Heart right ventricle (tissue), 16 donors: Measurements from ENCODE around the gene SLC25A19. TPM values are rescaled to one million over a fixed set of nuclear protein-coding genes. Genes with fewer than 3 reads are reported as not detected.

Source experiments
- ATAC-seq, 8 donors: fragments of 200-7000 bp; cut with Tn5 transposase; one replicate each; pipeline ENCODE4 v1.9.1; 2020; ENCODE audit warnings: mild to moderate bottlenecking in 8 of 8, moderate library complexity in 8 of 8, moderate number of reproducible peaks in 1 of 8
- DNase-seq, 2 donors: peaks; one replicate each; pipeline ENCODE4 v3.0.0-alpha.2; 2020
- H3K27ac ChIP-seq, 10 donors: fragments of 200-600 bp; sonication (generic) in 2 of 10; one replicate each; pipeline versions ENCODE4 v1.5.0 to v1.8.0; 2020 to 2022; ENCODE audit warnings: mild to moderate bottlenecking in 3 of 10
- H3K27me3 ChIP-seq, 7 donors: fragments of 200-600 bp; one replicate each; pipeline ENCODE4 v1.8.0; 2021 to 2022; ENCODE audit warnings: mild to moderate bottlenecking in 2 of 7
- H3K36me3 ChIP-seq, 9 donors: fragments of 200-600 bp; sonication (generic) in 1 of 9; one replicate each; pipeline versions ENCODE4 v1.5.0 to v1.8.0; 2020 to 2022; ENCODE audit warnings: mild to moderate bottlenecking in 2 of 9
- H3K4me1 ChIP-seq, 9 donors: fragments of 200-600 bp; sonication (generic) in 1 of 9; one replicate each; pipeline versions ENCODE4 v1.5.0 to v1.8.0; 2020 to 2022; ENCODE audit warnings: mild to moderate bottlenecking in 4 of 9
- H3K4me3 ChIP-seq, 10 donors: fragments of 200-600 bp; sonication (generic) in 2 of 10; one replicate each; pipeline versions ENCODE4 v1.5.0 to v1.8.0; 2020 to 2022; ENCODE audit warnings: mild to moderate bottlenecking in 7 of 10, moderate library complexity in 2 of 10
- H3K9me3 ChIP-seq, 11 donors: fragments of 200-600 bp in 10 of 11; sonication (generic) in 2 of 11; one replicate each; pipeline versions ENCODE4 v1.5.0 to v1.8.0; 2013 to 2022; ENCODE audit warnings: mild to moderate bottlenecking in 2 of 11, control low read depth in 1 of 11, moderate library complexity in 1 of 11
- CTCF ChIP-seq, 9 donors: fragments of 200-600 bp; sonication (generic) in 2 of 9; IDR thresholded peaks; one replicate each; pipeline versions ENCODE4 v1.5.0 to v1.8.0; 2021 to 2022; ENCODE audit warnings: antibody characterized with exemption in 9 of 9, mild to moderate bottlenecking in 5 of 9, moderate library complexity in 1 of 9
- WGBS, 2 donors: extraction: QIAGEN DNeasy Blood & Tissue Kit; methylation state at CpG; one replicate each; pipeline ENCODE4 v1.1.7; 2013; ENCODE audit warnings: inconsistent platforms in 1 of 2; 5-methylcytosine and 5-hydroxymethylcytosine counted together
- intact Hi-C, 10 donors: fragments of 100-400 bp; cut with DNase I; formaldehyde crosslinking; loops; one replicate each; pipeline versions ENCODE4 v1.11.1 to v1.14.2; 2022
- polyA plus RNA-seq, 2 donors: library from polyadenylated mRNA; stranded (reverse); fragments of 200-250 nt; gene quantifications; one replicate each; pipeline ENCODE4 v1.2.3, GENCODE V29; 2013
- total RNA-seq, 10 donors: library from RNA; stranded (reverse); fragmentation: NEBNext Ultra II Directional in 3 of 10; extraction: Animal tissue kit (Norgen Biotek cat#: 25700) in 3 of 10; gene quantifications; one replicate each; pipeline versions ENCODE4 v1.2.1 to v1.2.4, GENCODE V29; 2021 to 2023
- donor health status: Arrhythmogenic right ventricular cardiomyopathy.
- donor health status: ischemic (EF 13 %, LVEDD 7.1; RV severe dilation, severe dysfunction).
- donor health status: healthy with polysubstance abuse.
- donor health status: DM: no; HTN: yes; CAD: no.
- donor health status: DM: no; HTN: no; CAD: no.
- donor health status: ischemic (EF 25% LVEDD 6.9; RV normal size, moderate dysfunction).
- donor health status: ischemic (EF 25% LVEDD 5.7; RV mildly dilated, moderate dysfunction).
- donor health status: healthy.
- donor health status: DM: yes; HTN: yes; CAD: no.
- donor health status: Ischemic cardiomyopathy.
- donor health status: ischemic (EF 35%, LVEDD 5.7; RV mildly dilated, moderate dysfunction).
- donor health status: nonischemic (EF 11% LVEDD 7.7; RV severe dilation, severe dysfunction).
- donor health status: DM: yes; HTN: yes; CAD: no.
- donor health status: PGD.
- donor health status: ischemic (EF 29% LVEDD 5.4; RV normal size, mild dysfunction).
- donor health status: nonischemic (EF 23%, LVEDD 6.1; RV moderate dilation, normal function).

Gene SLC25A19
- total and polyA plus RNA-seq, 12 donors, result 6.8 to 23.2 (median 12.2) TPM

GRCh38 chr17:75318211-75318610 is 29.0 kb upstream of the SLC25A19 start:
- Histone ChIP-seq H3K4me3 (no peak overlapping the region), H3K4me1 (peaks cover 0 to 61% (median 0%) of the 10 kb centered on the region in 9 donors), H3K27ac (peak overlapping the region in 1 of 10 donors; percentile 94), H3K9me3 (no peaks in the 10 kb centered on the region), H3K27me3 (no peaks in the 10 kb centered on the region), H3K36me3 (peaks cover 0 to 56% (median 7%) of the 10 kb centered on the region in 9 donors)
- no peak for DNase-seq
- WGBS, 2 donors, result 56 to 62% methylated on average over 10 of the region's 10 CpGs
- ATAC-seq, result no peak
- no peak for TF ChIP-seq CTCF (IDR thresholded peaks at IDR 0.05)
- intact Hi-C loops, result no loop called here

- peaks cover 0 to 63% (median 0%) of the 10 kb centered on the region in 9 donors for H3K4me1 ChIP-seq
- H3K27me3 ChIP-seq, result no peaks in the 10 kb centered on the region
- H3K4me3 ChIP-seq, result no peak overlapping the region
- H3K9me3 ChIP-seq, result no peaks in the 10 kb centered on the region
- no peak for TF ChIP-seq CTCF (IDR thresholded peaks at IDR 0.05)
- WGBS, 2 donors, result 77 to 82% methylated on average over 11 of the region's 11 CpGs
- peak overlapping the region in 2 of 10 donors; percentile 25 to 94 for H3K27ac ChIP-seq
- H3K36me3 ChIP-seq, result peaks cover 0 to 56% (median 7%) of the 10 kb centered on the region in 9 donors
- ATAC-seq (no peak), DNase-seq (no peak)
- intact Hi-C loops, result no loop called here
These were observed 28.4 kb upstream of the SLC25A19 start for GRCh38 chr17:75317671-75318070.

- 83 to 88% methylated on average over 5 of the region's 5 CpGs for WGBS, 2 donors
- Histone ChIP-seq H3K9me3 (no peaks in the 10 kb centered on the region), H3K4me1 (peaks cover 0 to 74% (median 0%) of the 10 kb centered on the region in 9 donors), H3K27ac (peak overlapping the region in 2 of 10 donors; percentile 31 to 94), H3K36me3 (peaks cover 0 to 42% (median 2%) of the 10 kb centered on the region in 9 donors), H3K27me3 (no peaks in the 10 kb centered on the region), H3K4me3 (no peak overlapping the region)
- TF ChIP-seq CTCF (IDR thresholded peaks at IDR 0.05), result no peak
- ATAC-seq, result no peak
- DNase-seq, result no peak
- intact Hi-C loops, result no loop called here
These were observed 27.0 kb upstream of the SLC25A19 start for GRCh38 chr17:75316253-75316652.

- Histone ChIP-seq H3K9me3 (no peaks in the 10 kb centered on the region), H3K36me3 (peaks cover 0 to 36% (median 0%) of the 10 kb centered on the region in 9 donors), H3K27me3 (no peaks in the 10 kb centered on the region), H3K4me3 (no peak overlapping the region), H3K4me1 (peaks cover 0 to 78% (median 0%) of the 10 kb centered on the region in 9 donors), H3K27ac (peak overlapping the region in 2 of 10 donors; percentile 31 to 94)
- 84 to 91% methylated on average over 19 of the region's 19 CpGs for WGBS, 2 donors
- TF ChIP-seq CTCF (IDR thresholded peaks at IDR 0.05), result no peak
- DNase-seq (no peak), ATAC-seq (peak in 1 of 8 donors; percentile 27)
- intact Hi-C loops, result no loop called here
These were observed 26.5 kb upstream of the SLC25A19 start for GRCh38 chr17:75315541-75316243.
